ENCODE measurements around the gene CNPY1. TPM values are rescaled to one million over a fixed set of nuclear protein-coding genes. Genes with fewer than 3 reads are reported as not detected.

CNPY1 gene
- total RNA-seq, 1 donor: not detected

GRCh38 chr7:155457544-155458110, 88.7 kb downstream of the CNPY1 start:
- no peak for DNase-seq (ENCODE audit: low read depth in 2 of 3, low spot score in 2 of 3)

GRCh38 chr7:155456738-155457543, 89.4 kb downstream of the CNPY1 start:
- DNase-seq (ENCODE audit: low read depth in 2 of 3, low spot score in 2 of 3): peak in 1 of 3 donors; percentile 31

DNA sequence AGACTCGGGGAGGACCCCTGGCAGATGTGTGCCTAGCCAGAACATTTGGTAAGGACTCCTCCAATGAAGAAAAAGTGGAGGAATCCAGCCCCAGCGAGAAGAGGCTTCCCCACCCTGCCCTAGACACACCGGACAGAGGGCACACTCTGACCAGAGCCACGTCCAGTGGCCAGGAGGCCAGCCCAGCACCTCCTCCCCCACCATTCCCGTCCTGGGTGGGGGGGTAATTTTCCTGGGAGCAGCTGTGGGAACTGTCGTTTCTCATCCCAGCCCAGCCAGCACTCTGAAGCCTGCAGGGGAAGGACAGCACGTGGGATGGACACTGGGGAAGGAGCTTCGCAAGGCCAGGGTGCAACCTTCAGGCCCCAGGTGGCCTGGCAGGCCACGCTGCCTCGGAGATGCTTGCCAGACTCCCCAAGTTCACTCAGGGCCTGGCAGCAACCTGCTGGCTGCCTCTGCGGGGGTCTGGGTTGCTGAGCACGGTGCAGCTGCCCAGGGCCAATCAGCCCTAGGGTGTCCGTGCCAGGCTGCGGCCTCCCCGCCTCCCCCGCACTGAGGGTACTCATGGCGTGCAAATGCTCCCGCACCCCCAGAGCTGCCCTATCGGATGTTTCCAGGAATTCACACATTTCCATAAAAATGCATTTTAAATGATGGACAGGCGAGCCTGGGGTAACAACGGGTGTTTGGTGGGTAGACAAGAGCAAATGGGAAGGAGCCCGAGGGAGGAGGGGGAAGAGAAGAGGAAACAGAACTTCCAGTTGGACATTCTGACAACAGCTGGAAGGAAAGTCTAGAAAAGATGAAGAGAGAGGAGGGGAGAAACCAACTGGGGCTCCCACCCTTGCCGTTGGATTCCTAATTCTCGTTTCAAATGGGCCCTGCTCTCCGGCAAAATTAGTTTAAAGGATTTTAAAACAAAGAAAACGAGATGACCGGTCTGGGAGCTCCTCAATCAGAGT, 90.3 kb downstream of the CNPY1 start:
- no peak for DNase-seq (ENCODE audit: low read depth in 2 of 3, low spot score in 2 of 3)

DNA sequence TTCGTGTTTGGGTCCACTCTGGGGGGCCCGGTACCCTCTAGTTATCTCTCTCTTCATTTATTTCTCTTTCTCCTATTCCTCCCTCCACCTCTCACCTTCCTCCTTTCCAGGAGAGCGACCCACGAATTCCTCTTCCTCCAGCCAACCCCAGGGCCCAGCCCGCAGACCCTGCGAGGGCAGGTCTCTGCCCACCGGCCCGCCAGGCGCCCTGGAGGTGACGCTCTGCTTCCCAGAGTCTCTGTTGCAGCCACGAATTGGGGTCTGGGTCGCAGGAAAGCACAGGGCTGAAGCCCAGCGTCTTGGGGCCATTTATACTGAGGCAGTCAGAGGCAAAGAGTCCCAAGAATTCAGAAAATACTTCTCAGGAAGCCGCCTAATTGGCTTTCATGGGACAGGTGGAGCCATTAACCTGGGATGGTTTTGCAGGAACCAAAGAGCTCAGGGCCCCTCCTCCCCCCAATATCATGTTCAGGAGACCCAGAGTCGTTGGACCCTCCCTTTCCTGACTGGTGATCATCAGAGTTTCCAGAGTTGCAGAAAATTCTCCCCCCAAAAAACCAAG, 91.1 kb downstream of the CNPY1 start:
- DNase-seq (ENCODE audit: low read depth in 2 of 3, low spot score in 2 of 3): no peak

DNA sequence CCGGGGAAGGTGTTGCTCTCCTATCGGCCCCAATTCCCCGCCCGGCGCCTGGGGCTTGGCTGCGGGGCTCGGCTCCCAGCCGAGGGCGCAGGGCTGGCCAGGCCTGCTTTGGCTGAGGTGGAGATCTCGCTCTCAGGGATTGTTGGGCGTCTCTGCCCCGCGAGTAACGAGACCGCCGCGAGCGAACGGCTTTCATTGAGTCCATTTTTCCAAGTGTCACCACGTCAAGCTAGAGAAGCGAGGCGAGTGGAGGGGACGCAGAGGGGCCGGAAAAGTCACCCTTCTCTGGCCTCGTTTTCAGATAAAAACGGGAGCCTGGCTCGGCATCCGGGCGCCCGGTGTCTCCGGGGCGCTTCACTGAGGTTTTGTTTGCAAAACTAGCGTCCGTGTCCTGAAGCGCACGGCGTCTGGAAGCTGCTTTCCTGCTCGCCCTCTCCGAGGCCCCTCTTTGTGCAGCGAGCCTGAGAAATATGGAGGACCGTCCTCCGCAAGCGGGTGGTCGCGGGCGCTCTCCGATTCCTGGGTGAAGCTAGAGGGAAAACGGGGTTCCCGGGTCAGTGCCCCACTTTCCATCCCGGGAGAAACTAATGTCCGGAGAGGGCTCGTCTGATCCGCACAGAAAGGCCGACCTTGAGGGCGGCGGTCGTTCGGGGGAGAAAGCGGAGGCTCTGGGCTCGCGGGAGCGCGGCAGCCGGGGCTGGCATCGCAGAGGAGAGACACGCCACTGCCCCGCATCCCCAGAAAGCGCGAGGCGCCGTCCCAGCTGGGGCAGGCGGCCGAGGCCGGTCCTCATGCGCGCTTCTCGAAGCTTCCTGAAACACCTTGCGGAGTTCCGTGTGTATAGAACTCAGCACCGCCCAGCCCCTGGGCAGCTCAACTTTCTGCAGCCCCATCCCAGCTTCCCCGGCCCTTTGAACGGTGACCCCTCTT, 91.9 kb downstream of the CNPY1 start:
- DNase-seq (ENCODE audit: low read depth in 2 of 3, low spot score in 2 of 3): peak in 1 of 3 donors; percentile 8

DNA sequence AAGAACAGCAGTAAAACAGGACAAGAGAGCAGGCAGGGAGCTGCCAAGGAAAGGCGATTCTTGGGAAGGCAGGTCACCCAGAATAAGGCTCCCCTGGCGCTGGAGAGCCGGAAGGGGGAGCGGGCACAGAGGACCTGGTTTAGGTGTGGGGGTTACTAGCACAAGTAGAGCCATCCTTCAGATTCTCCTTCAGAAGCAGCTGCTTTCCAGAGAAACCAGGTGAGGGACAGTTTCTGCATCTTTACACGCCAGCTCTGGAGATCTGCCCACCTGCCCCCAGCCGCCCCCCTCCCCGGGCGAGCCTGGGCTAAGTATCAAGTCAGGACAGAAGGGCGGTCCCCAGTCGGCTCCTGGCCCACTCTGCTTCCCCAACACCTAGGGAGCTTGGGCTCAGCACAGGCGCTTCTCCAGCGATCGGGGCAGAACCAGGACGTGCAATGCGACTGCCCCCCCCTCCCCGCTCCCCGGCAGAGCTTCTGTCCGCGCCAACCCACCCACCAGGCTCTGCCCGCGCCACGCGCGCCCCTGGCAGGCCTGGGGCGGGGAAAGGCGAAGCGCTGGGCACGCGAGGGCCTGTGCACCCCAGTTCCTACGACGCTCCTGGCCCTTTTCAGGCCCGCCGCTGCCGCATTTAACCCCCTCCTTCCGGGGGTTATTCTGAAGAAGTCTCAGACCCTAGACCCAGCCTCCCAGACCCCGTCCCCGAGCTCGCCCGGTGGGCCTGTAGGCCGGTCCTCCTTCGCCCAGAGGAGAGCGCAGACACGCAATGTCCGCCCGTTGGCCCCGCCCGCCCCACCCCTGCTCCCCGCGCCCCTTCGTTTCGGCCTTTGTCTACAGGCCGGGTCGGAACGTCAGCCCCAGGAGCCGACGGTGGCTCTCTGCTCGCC, 92.8 kb downstream of the CNPY1 start:
- DNase-seq (ENCODE audit: low read depth in 2 of 3, low spot score in 2 of 3): no peak

GRCh38 chr7:155452505-155453295, 93.7 kb downstream of the CNPY1 start:
- DNase-seq (ENCODE audit: low read depth in 2 of 3, low spot score in 2 of 3): no peak

DNA sequence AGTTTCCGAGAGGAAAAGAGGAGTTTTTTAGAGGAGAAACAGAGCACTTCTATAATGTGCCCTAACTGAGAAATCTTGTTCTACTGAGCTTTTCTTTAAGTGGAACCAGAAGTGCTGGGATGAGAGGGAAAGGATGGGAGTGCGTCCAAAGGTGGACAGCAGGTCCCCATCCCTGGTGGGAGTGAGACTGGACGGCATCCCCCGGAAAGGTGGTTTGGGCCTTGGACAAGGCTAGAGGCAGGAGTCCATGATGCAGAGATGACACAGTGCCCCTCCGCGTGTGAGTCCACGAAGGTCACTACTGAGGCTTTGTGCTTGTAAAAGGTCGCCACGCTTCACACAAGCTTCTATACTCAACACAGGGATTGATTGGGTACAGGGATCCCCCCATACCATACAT, 94.5 kb downstream of the CNPY1 start:
- no peak for DNase-seq (ENCODE audit: low read depth in 2 of 3, low spot score in 2 of 3)

Other genes with a start within 250 kb of the CNPY1 start
- 95.9 TPM for gene INSIG1, start 248.7 kb downstream of the CNPY1 start, total RNA-seq
- gene EN2, start 88.4 kb downstream of the CNPY1 start, total RNA-seq: not detected
- 36.4 TPM for gene RBM33, start 98.1 kb upstream of the CNPY1 start, total RNA-seq

Measured in hematopoietic multipotent progenitor cell (in vitro differentiated cells).